HG03442 (cell line): ENCODE results near the gene SCG3.
"Not testable (repeated sequence)": the region's sequence is repeated elsewhere in the genome, so short reads cannot be mapped to it uniquely, and the experiment has no call there.

Source experiments
- ATAC-seq: cut with Tn5 transposase; IDR thresholded peaks from one replicate; pipeline ENCODE4 v1.9.1; 2021; ENCODE audit warnings: mild to moderate bottlenecking, moderate library complexity; ENCODE audit not compliant: unreplicated experiment

The SCG3 gene

GRCh38 chr15:51681303-51681963 is at the start of gene SCG3:
Gene SCG3, plus strand, starts transcription at chr15:51681503. Its CDS starts 253 bp downstream, at chr15:51681756.
- no peak for ATAC-seq

GRCh38 chr15:51634591-51635198 is 46.6 kb upstream of the SCG3 start:
- ATAC-seq: no peak

- ATAC-seq: no peak
Measured at GRCh38 chr15:51641490-51642130, 39.7 kb upstream of the SCG3 start.

GRCh38 chr15:51642696-51643095 is 38.6 kb upstream of the SCG3 start:
- no peak for ATAC-seq

GRCh38 chr15:51647128-51647562 is 34.2 kb upstream of the SCG3 start:
- ATAC-seq: no peak

GRCh38 chr15:51648101-51648500 is 33.2 kb upstream of the SCG3 start:
- ATAC-seq: not testable (repeated sequence)

- ATAC-seq: not testable (repeated sequence)
Measured at GRCh38 chr15:51648643-51649042, 32.7 kb upstream of the SCG3 start.

GRCh38 chr15:51649659-51650521 is 31.4 kb upstream of the SCG3 start:
- no peak for ATAC-seq

- no peak for ATAC-seq
Measured at GRCh38 chr15:51652084-51652668, 29.1 kb upstream of the SCG3 start.

- not testable (repeated sequence) for ATAC-seq
Measured at GRCh38 chr15:51655401-51656057, 25.8 kb upstream of the SCG3 start.

GRCh38 chr15:51658664-51659063 is 22.6 kb upstream of the SCG3 start:
- ATAC-seq: no peak

- ATAC-seq: no peak
Measured at GRCh38 chr15:51661072-51661471, 20.2 kb upstream of the SCG3 start.

- ATAC-seq: no peak
Measured at GRCh38 chr15:51667478-51667877, 13.8 kb upstream of the SCG3 start.

GRCh38 chr15:51668446-51668845 is 12.9 kb upstream of the SCG3 start:
- no peak for ATAC-seq

- no peak for ATAC-seq
Measured at GRCh38 chr15:51669381-51669780, 11.9 kb upstream of the SCG3 start.

GRCh38 chr15:51672155-51672687 is 9.1 kb upstream of the SCG3 start:
- ATAC-seq: no peak

- ATAC-seq: no peak
Measured at GRCh38 chr15:51672913-51673857, 8.1 kb upstream of the SCG3 start.

- ATAC-seq: no peak
Measured at GRCh38 chr15:51675234-51675633, 6.1 kb upstream of the SCG3 start.

- ATAC-seq: no peak
Measured at GRCh38 chr15:51677021-51677420, 4.3 kb upstream of the SCG3 start.
